HepG2 (cell line): ENCODE data around the gene ADAMTS20. TPM values are rescaled to one million over a fixed set of nuclear protein-coding genes. Genes with fewer than 3 reads are reported as not detected.

ENCODE experiments used
- ATAC-seq: fragments of 200-7000 bp; cut with Tn5 transposase; 3 replicates; pipeline ENCODE4 v1.9.1; 2020; ENCODE audit warnings: mild to moderate bottlenecking, moderate library complexity
- BruUV-seq: library from RNA; stranded (reverse); fragments of 400-500 nt; replicated peaks from 2 replicates; lab custom pipeline; 2021; lab: Mats Ljungman, UMichigan
- CTCF ChIA-PET: fragments of 300-600 bp; formaldehyde crosslinking; extraction: SDS; loops from one replicate; lab custom pipeline; 2021; ENCODE audit warnings: low total read pairs, inconsistent platforms, low intra/inter-chr PET ratio; lab: Yijun Ruan, JAX
- POLR2A ChIA-PET: fragments of 350-600 bp; sonication (Branson Sonifier 250); formaldehyde crosslinking; loops from one replicate; lab custom pipeline; 2020; ENCODE audit warnings: antibody characterized with exemption, inconsistent platforms; lab: Yijun Ruan, JAX
- DNase-seq: peaks from one replicate; pipeline ENCODE4 v3.0.0-alpha.2; 2015; ENCODE audit warnings: low spot score
- FAIRE-seq: peaks from 3 replicates; lab custom pipeline; 2011; peaks lifted over from hg19 to GRCh38; lab: Jason Lieb, UNC
- H2AFZ ChIP-seq: one replicate; pipeline ENCODE4 v1.6.1; 2011; ENCODE audit warnings: low read length, inconsistent platforms
- H3K27ac ChIP-seq: fragments of 300-600 bp; 3 replicates; pipeline ENCODE4 v1.8.0; 2011; ENCODE audit warnings: mixed run types, mild to moderate bottlenecking, mixed read lengths, low read length, inconsistent platforms; ENCODE audit not compliant: insufficient read depth; ENCODE audit errors: extremely low read length
- H3K27me3 ChIP-seq, 2 experiments: fragments of 200-600 bp in 1 of 2; 2 replicates in 1 of 2; 3 replicates in 1 of 2; pipeline versions ENCODE4 v1.6.0 to v1.8.0; 2011; ENCODE audit warnings: low read length in 2 of 2, mild to moderate bottlenecking in 2 of 2, moderate library complexity in 2 of 2, inconsistent platforms in 1 of 2; ENCODE audit not compliant: insufficient read depth in 2 of 2, control insufficient read depth in 1 of 2
- H3K36me3 ChIP-seq, 2 experiments: fragments of 200-600 bp in 1 of 2; replicated peaks in 1 of 2; 2 replicates in 1 of 2; 3 replicates in 1 of 2; pipeline versions ENCODE4 v1.5.1 to v1.8.0; 2011; ENCODE audit warnings: low read length in 2 of 2, inconsistent platforms in 1 of 2; ENCODE audit not compliant: insufficient read depth in 2 of 2, control insufficient read depth in 1 of 2
- H3K4me1 ChIP-seq: 2 replicates; pipeline ENCODE4 v1.5.1; 2012; ENCODE audit warnings: low read length, inconsistent platforms; ENCODE audit not compliant: insufficient read depth
- H3K4me2 ChIP-seq: 2 replicates; pipeline ENCODE4 v1.6.0; 2011; ENCODE audit warnings: low read depth, low read length, inconsistent platforms
- H3K4me3 ChIP-seq, 3 experiments: fragments of 200-600 bp in 1 of 3; sonication (generic), shearing (Covaris generic) in 1 of 3; replicated peaks in 1 of 3; 2 replicates each; pipeline ENCODE4 v1.5.1; 2011 to 2016; ENCODE audit warnings: low read length in 3 of 3, inconsistent platforms in 2 of 3, low read depth in 2 of 3, mild to moderate bottlenecking in 2 of 3, control low read depth in 1 of 3, mixed read lengths in 1 of 3; ENCODE audit not compliant: insufficient read depth in 1 of 3
- H3K79me2 ChIP-seq: one replicate; pipeline ENCODE4 v1.6.1; 2011; ENCODE audit warnings: low read length, inconsistent platforms; ENCODE audit not compliant: insufficient read depth
- H3K9ac ChIP-seq: 2 replicates; pipeline ENCODE4 v1.6.0; 2011; ENCODE audit warnings: mild to moderate bottlenecking, low read depth, low read length, inconsistent platforms; ENCODE audit not compliant: insufficient read depth
- H3K9me3 ChIP-seq: 2 replicates; pipeline ENCODE4 v1.5.1; 2012; ENCODE audit warnings: mild to moderate bottlenecking, low read length
- H4K20me1 ChIP-seq: 2 replicates; pipeline ENCODE4 v1.6.0; 2011; ENCODE audit warnings: inconsistent platforms, mild to moderate bottlenecking, low read length, moderate library complexity; ENCODE audit not compliant: insufficient read depth
- CBX2 ChIP-seq, 2 experiments: fragments of 200-600 bp in 1 of 2; sonication (generic); formaldehyde crosslinking in 1 of 2; IDR thresholded peaks; 2 replicates each; pipeline versions ENCODE4 v1.7.0 to v1.8.1; 2018 to 2022; ENCODE audit warnings: low read depth in 2 of 2, low read length in 1 of 2, mild to moderate bottlenecking in 1 of 2, missing genetic modification reagents in 1 of 2
- HNF4A ChIP-seq: sonication (generic); formaldehyde crosslinking; IDR thresholded peaks from 2 replicates; pipeline ENCODE4 v1.4.0; 2020; ENCODE audit warnings: missing genetic modification reagents
- HNF4G ChIP-seq, 2 experiments: sonication (generic) in 1 of 2; formaldehyde crosslinking in 1 of 2; IDR thresholded peaks; 2 replicates each; pipeline versions ENCODE4 v1.4.0 to v1.6.1; 2011 to 2020; ENCODE audit warnings: borderline replicate concordance in 2 of 2, low read depth in 2 of 2, mild to moderate bottlenecking in 2 of 2, low read length in 1 of 2, missing genetic modification reagents in 1 of 2, moderate library complexity in 1 of 2
- SIX1 ChIP-seq: sonication (generic); formaldehyde crosslinking; IDR thresholded peaks from 2 replicates; pipeline ENCODE4 v1.4.0; 2020; ENCODE audit warnings: missing genetic modification reagents, borderline replicate concordance
- ZBTB7B ChIP-seq: sonication (generic); formaldehyde crosslinking; IDR thresholded peaks from 2 replicates; pipeline ENCODE4 v1.4.0; 2020; ENCODE audit warnings: missing genetic modification reagents
- ZNF317 ChIP-seq: sonication (generic); formaldehyde crosslinking; IDR thresholded peaks from 2 replicates; pipeline ENCODE4 v1.5.0; 2020; ENCODE audit warnings: mild to moderate bottlenecking, missing genetic modification reagents
- ZNF652 ChIP-seq: IDR thresholded peaks from 2 replicates; pipeline ENCODE4 v1.6.1; 2016; ENCODE audit warnings: low read depth, borderline replicate concordance
- WGBS: methylation state at CpG from one replicate; pipeline ENCODE4 v1.1.6; 2017; ENCODE audit warnings: low lambda C conversion rate; 5-methylcytosine and 5-hydroxymethylcytosine counted together
- in situ Hi-C: cut with HindIII; loops from 2 replicates; pipeline ENCODE4 v1.10.0; 2017; ENCODE audit warnings: low pct_unique_long_range_greater_than_20kb; ENCODE audit not compliant: extremely low pct_ligation_motif_present
- intact Hi-C: fragments of 100-400 bp; cut with micrococcal nuclease; formaldehyde crosslinking; loops from one replicate; pipeline ENCODE4 v1.10.0; 2022; ENCODE audit not compliant: unreplicated experiment
- polyA plus RNA-seq, 8 experiments: library from polyadenylated mRNA; depleted of rRNA in 3 of 8; stranded (reverse) in 7 of 8; unstranded in 1 of 8; fragments of >200 nt; fragmentation: Illumina TruSeq in 4 of 8; extraction: Trizol in 4 of 8; gene quantifications; 2 replicates each; pipeline versions ENCODE4 v1.2.1 to v1.2.3, GENCODE V29; 2011 to 2016; ENCODE audit warnings: low read depth in 4 of 8, missing spikeins in 1 of 8, mixed read lengths in 1 of 8; ENCODE audit not compliant: insufficient read depth in 1 of 8
- total RNA-seq, 5 experiments: library from RNA; depleted of rRNA; stranded (reverse); fragments of >200 nt; fragmentation: Illumina TruSeq; extraction: Trizol; gene quantifications; 2 replicates each; pipeline ENCODE4 v1.2.3, GENCODE V29; 2016; ENCODE audit warnings: low read depth in 1 of 5
- TF ChIP-seq, protein P1 (sequence below): sonication (generic); formaldehyde crosslinking; IDR thresholded peaks from 2 replicates; pipeline ENCODE4 v1.5.0; 2020; ENCODE audit warnings: missing genetic modification reagents, mild to moderate bottlenecking, borderline replicate concordance
- TF ChIP-seq, protein P2 (sequence below): sonication (generic); formaldehyde crosslinking; IDR thresholded peaks from 2 replicates; pipeline ENCODE4 v1.5.1; 2020; ENCODE audit warnings: missing genetic modification reagents, mild to moderate bottlenecking, borderline replicate concordance
- TF ChIP-seq, protein P3 (sequence below): sonication (generic); formaldehyde crosslinking; IDR thresholded peaks from 2 replicates; pipeline ENCODE4 v1.4.0; 2020; ENCODE audit warnings: mild to moderate bottlenecking, missing genetic modification reagents

Gene ADAMTS20
- total and polyA plus RNA-seq, 2 of the 13 experiments (the other 11 are each of a cell fraction or from before 2014, with no cell fraction given): not detected

DNA sequence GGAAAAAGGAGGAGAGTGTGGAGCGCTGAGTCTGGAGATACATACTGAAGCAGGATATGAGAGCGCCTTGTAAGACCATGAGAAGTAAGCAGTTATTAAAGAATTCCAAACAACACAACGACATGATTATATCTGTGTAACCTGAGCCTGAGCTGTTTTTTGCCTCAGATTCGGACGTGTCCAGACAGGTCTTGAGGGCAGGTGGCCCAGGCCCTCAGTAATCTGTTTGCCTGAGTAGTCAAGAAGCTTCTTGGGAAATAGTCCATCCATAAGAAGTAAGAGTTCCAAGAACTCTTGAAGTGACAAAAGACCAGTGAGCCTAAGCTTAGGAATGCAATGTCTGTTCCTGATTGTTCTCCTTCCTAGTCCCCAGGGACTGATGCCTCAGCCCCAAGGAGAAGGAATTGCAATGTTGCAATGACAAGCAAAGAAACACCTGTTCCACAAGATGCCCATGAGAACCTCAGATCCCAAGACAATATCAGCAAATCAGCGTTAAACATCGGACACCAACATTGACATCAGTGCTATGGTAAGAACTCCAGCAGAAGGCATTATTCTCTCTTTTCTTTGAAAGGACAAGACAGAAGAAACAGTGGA lies 34.7 kb upstream of the ADAMTS20 start (continued):
- TF ChIP-seq, protein P1, sequence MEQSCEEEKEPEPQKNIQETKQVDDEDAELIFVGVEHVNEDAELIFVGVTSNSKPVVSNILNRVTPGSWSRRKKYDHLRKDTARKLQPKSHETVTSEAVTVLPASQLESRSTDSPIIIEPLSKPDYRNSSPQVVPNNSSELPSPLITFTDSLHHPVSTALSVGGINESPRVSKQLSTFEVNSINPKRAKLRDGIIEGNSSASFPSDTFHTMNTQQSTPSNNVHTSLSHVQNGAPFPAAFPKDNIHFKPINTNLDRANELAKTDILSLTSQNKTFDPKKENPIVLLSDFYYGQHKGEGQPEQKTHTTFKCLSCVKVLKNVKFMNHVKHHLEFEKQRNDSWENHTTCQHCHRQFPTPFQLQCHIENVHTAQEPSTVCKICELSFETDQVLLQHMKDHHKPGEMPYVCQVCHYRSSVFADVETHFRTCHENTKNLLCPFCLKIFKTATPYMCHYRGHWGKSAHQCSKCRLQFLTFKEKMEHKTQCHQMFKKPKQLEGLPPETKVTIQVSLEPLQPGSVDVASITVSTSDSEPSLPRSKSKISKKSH (CRISPR knock-in tag): no peak
- no peak for TF ChIP-seq ZNF317 (CRISPR knock-in tag)
- TF ChIP-seq, protein P2, sequence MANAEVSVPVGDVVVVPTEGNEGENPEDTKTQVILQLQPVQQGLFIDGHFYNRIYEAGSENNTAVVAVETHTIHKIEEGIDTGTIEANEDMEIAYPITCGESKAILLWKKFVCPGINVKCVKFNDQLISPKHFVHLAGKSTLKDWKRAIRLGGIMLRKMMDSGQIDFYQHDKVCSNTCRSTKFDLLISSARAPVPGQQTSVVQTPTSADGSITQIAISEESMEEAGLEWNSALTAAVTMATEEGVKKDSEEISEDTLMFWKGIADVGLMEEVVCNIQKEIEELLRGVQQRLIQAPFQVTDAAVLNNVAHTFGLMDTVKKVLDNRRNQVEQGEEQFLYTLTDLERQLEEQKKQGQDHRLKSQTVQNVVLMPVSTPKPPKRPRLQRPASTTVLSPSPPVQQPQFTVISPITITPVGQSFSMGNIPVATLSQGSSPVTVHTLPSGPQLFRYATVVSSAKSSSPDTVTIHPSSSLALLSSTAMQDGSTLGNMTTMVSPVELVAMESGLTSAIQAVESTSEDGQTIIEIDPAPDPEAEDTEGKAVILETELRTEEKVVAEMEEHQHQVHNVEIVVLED (CRISPR knock-in tag): no peak
- TF ChIP-seq CBX2 (IDR thresholded peaks at IDR 0.05; ENCODE audit: low read depth, low read length): no peak
- no peak for TF ChIP-seq CBX2 (CRISPR knock-in tag; IDR thresholded peaks at IDR 0.05; ENCODE audit: low read depth)
- TF ChIP-seq, all 625 proteins: peak for 0

DNA sequence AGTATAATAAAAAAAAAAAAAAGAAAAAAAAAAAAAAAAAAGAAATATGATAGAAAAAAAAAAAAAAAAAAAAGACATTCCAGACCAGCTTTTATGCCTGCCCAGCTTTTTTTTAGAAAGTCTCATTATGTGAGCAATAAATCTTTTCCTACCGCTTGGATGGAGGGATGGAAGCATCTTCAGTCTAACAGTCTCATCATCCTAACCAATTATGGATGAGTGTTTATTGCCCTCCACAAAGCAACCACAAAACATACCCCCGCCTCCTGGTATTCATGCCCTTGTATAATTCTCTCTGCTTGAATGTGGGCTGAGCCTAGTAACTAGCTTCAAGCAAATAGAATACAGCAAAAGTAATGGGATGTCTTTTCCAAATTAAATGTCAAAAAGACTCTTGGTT lies 33.7 kb upstream of the ADAMTS20 start:
- Histone ChIP-seq H3K4me2 (no peak overlapping the region), H4K20me1 (no peaks in the 10 kb centered on the region), H3K27me3 (no peaks in the 10 kb centered on the region), H3K4me3 (no peak overlapping the region), H3K9ac (no peak overlapping the region), H3K4me1 (no peaks in the 10 kb centered on the region), H3K79me2 (no peaks in the 10 kb centered on the region), H3K27ac (no peak overlapping the region), H3K36me3 (no peaks in the 10 kb centered on the region), H2AFZ (no peak overlapping the region), H3K9me3 (no peaks in the 10 kb centered on the region)
- ATAC-seq (no peak), FAIRE-seq (no peak), DNase-seq (no peak)
- intact Hi-C loops: no loop called here
- ChIA-PET CTCF (no interaction called here), POLR2A (no interaction called here)
- WGBS: 14% methylated on average over 2 of the region's 2 CpGs
- in situ Hi-C loops: no loop called here
- BruUV-seq: no TSS peak
- TF ChIP-seq ZBTB7B (CRISPR knock-in tag): no peak
- TF ChIP-seq, protein P3, sequence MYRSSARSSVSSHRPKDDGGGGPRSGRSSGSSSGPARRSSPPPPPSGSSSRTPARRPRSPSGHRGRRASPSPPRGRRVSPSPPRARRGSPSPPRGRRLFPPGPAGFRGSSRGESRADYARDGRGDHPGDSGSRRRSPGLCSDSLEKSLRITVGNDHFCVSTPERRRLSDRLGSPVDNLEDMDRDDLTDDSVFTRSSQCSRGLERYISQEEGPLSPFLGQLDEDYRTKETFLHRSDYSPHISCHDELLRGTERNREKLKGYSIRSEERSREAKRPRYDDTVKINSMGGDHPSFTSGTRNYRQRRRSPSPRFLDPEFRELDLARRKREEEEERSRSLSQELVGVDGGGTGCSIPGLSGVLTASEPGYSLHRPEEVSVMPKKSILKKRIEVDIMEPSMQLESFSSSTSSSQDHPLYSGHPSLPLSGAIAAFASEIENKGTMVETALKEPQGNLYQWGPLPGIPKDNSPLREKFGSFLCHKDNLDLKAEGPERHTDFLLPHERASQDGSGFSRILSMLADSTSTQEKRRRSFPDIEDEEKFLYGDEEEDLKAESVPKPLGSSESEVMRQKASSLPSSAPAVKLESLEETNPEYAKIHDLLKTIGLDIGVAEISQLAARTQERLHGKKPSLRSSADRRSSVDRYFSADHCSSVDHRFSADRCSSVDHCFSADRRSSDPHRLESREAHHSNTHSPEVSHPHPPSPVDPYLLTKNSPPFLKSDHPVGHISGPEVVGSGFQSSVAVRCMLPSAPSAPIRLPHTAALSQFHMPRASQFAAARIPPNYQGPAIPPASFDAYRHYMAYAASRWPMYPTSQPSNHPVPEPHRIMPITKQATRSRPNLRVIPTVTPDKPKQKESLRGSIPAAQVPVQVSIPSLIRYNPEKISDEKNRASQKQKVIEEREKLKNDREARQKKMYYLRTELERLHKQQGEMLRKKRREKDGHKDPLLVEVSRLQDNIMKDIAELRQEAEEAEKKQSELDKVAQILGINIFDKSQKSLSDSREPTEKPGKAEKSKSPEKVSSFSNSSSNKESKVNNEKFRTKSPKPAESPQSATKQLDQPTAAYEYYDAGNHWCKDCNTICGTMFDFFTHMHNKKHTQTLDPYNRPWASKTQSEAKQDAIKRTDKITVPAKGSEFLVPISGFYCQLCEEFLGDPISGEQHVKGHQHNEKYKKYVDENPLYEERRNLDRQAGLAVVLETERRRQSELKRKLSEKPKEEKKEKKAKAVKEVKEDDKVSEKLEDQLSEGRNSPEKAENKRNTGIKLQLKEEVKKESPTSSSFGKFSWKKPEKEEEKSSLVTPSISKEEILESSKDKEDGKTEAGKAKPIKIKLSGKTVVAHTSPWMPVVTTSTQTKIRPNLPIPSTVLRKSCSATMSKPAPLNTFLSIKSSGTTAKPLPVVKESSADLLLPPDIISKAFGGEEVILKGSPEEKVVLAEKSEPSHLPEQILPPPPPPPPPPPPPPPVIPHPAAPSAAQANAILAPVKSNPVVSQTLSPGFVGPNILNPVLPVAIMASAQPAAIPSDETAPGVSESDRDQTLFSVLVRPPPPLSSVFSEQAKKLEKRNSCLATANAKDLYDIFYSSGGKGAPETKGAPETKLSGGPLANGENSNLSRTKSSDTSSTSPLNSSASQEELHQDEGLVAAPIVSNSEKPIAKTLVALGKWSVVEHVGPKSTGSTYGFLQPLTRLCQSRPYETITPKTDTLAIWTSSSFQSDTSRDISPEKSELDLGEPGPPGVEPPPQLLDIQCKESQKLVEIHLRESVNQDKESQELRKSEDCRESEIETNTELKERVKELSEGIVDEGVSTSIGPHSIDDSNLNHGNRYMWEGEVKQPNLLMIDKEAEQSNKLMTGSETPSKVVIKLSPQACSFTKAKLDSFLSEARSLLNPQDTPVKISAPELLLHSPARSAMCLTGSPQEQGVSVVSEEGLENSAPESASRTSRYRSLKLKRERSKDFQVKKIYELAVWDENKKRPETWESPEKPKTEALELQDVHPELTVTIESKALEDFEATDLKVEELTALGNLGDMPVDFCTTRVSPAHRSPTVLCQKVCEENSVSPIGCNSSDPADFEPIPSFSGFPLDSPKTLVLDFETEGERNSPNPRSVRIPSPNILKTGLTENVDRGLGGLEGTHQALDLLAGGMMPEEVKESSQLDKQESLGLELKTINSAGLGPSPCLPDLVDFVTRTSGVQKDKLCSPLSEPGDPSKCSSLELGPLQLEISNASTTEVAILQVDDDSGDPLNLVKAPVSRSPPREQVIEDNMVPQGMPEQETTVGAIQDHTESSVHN (CRISPR knock-in tag): no peak
- TF ChIP-seq ZNF652: no peak
- TF ChIP-seq HNF4A: no peak
- no peak for TF ChIP-seq HNF4G (IDR thresholded peaks at IDR 0.05; ENCODE audit: borderline replicate concordance, low read depth, low read length)
- TF ChIP-seq HNF4G (CRISPR knock-in tag; IDR thresholded peaks at IDR 0.05; ENCODE audit: borderline replicate concordance, low read depth): no peak
- TF ChIP-seq SIX1 (CRISPR knock-in tag): no peak
